T47D (cell line): ENCODE results near the gene SNAP91.
"Not testable (repeated sequence)": the region's sequence is repeated elsewhere in the genome, so short reads cannot be mapped to it uniquely, and the experiment has no call there.

Experiments
- DNase-seq, 2 experiments: peaks; one replicate each; pipeline versions ENCODE4 v3.0.0 to v3.0.0-alpha.2; 2011 to 2012; ENCODE audit warnings: low read depth in 1 of 2, low spot score in 1 of 2
- JUND ChIP-seq: IDR thresholded peaks from 2 replicates; pipeline ENCODE4 v1.6.1; 2012; ENCODE audit warnings: low read depth
- in situ Hi-C: cut with HindIII; loops from 2 replicates; pipeline ENCODE4 v1.10.0; 2016; ENCODE audit warnings: low sequenced_read_pairs, low pct_unique_long_range_greater_than_20kb

SNAP91 gene

DNA sequence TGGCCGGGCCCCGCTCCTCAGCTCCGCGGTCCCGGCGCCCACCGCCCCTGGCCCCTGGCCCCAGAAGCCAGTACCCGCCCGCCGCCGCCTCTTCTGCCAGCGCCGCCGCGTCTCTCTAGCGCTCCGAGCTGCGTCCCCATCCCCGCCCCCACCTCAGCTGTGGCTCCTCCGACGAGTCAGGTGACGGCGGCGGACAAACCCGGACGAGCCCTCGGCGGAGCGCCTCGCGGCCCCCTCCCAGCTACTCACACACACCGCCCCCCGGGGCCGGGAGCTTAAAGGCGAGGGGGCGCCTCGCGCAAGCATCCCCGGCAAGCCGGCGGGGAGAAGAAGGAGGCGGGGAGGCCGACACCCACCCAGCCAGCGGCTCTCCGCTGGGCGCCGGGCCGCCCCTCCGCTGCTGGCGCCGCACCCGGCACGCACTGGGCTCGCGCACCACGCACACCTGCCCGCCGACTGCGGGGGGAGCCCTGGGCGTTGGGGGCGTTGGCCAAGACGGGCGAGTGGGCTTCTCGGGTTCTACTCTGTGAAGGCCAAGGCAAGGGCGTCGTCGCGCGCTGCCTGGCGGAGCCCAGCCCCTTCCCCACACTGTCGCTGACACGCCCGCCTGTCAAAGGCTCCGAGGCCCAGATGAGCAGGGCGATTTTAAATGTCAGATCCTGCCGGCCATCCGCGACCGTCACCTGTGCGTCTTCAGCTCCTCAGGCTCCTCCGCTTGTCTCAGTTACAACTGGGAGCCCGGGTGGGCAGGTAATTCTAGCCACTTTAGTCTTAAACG is at the start of gene SNAP91:
SNAP91 (minus strand) TSS at position 132 of the 778 bp plus-strand sequence. CDS start 1,174 bp downstream, outside the sequence.
- DNase-seq, result no peak
- in situ Hi-C loops, result no loop called here

GRCh38 chr6:83758533-83758932 is 49.6 kb upstream of the SNAP91 start:
- no peak for DNase-seq
- in situ Hi-C loops, result no loop called here
- TF ChIP-seq JUND, result no peak

More for the DNA sequence above, at the start of gene SNAP91:
- TF ChIP-seq JUND, result no peak

GRCh38 chr6:83757021-83757420 is 48.1 kb upstream of the SNAP91 start:
- in situ Hi-C loops, result no loop called here
- DNase-seq, result no peak
- no peak for TF ChIP-seq JUND

- no peak for DNase-seq
- TF ChIP-seq JUND, result no peak
- in situ Hi-C loops, result no loop called here
These were observed 47.7 kb upstream of the SNAP91 start for GRCh38 chr6:83756565-83756964.

DNA sequence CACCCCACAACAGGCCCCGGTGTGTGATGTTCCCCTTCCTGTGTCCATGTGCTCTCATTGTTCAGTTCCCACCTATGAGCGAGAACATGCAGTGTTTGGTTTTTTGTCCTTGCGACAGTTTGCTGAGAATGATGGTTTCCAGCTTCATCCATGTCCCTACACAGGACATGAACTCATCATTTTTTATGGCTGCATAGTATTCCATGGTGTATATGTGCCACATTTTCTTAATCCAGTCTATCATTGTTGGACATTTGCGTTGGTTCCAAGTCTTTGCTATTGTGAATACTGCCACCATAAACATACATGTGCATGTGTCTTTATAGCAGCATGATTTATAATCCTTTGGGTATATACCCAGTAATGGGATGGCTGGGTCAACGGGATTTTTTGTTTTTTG is 43.5 kb upstream of the SNAP91 start:
- DNase-seq, in situ Hi-C loops: not testable (repeated sequence)

GRCh38 chr6:83741089-83741488 is 32.2 kb upstream of the SNAP91 start:
- no peak for DNase-seq
- TF ChIP-seq JUND, result no peak
- in situ Hi-C loops, result no loop called here

DNA sequence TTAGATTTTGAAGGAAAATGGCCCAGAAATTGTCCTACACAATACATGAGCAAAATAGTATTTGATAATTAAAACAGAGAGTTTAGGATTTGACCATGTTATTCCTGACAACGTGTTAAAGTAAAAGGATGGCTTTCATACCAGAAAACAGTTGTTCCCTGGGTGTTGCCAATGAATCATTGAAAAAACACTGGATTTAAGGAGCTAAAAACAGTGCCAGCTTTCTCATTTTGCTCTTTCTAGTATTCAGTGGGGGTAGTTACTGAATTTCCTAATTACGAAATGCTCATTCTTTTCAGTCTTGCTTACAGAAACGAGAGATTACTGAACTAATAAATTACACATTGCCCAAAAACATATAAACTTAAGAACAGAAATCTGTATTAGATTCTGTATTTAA is 26.6 kb upstream of the SNAP91 start:
- DNase-seq, result no peak
- TF ChIP-seq JUND, result no peak
- in situ Hi-C loops, result no loop called here

GRCh38 chr6:83729871-83730270 is 21.0 kb upstream of the SNAP91 start:
- in situ Hi-C loops, result no loop called here
- no peak for TF ChIP-seq JUND
- DNase-seq, result no peak

DNA sequence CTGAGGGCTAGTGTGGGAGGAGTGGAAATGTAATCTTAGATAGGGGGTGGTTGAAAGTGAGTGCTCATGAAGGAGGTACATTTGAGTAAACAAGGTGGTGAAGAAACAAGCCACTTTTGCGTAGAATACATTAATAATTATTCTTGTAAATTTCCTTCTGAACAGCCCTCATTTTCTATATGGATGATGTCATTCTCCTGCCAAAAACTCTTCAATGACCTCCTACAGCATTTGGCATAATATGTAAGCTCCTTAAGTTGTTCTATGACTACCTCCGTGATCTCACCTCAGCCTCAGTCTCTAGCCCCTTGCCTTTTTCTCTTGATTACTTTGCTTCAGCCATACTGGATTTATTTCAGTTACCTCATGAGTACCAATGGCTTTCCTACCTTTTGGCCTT is 14.0 kb upstream of the SNAP91 start:
- TF ChIP-seq JUND, result no peak
- in situ Hi-C loops, result no loop called here
- no peak for DNase-seq

DNA sequence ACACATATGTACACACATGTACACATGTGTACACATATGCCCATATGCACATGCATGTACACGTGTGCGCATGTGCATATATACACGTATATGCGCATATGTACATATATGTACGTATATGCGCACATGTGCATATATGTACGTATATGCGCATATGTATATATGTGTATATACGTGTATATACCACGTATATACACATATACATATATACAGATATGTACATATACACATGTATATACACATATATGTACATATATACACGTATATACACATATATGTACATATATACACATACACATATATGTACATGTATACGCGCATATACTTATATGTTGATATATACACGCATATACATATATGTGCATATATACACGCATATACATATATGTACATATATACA is 8.9 kb upstream of the SNAP91 start:
- DNase-seq, result no peak
- in situ Hi-C loops, result no loop called here
- TF ChIP-seq JUND, result no peak

DNA sequence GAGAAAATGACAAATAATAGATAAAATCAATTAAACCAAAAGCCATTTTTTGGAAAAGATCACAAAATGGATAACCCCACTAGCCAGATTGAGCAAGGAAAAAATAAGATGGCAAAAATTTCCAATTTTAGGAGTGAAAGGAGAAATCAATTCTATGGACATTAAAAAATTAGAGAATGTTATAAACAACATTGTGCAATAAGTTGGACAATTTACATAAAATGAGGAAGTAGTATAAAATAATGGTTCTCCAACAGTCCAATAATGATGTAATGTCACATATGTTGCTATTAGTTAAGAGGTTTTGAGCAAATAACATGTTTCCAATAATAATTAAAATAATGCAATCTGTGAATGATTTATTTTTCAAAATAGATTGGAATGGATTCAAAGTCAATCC is 3.1 kb upstream of the SNAP91 start:
- in situ Hi-C loops, result no loop called here
- DNase-seq, result no peak
- no peak for TF ChIP-seq JUND

DNA sequence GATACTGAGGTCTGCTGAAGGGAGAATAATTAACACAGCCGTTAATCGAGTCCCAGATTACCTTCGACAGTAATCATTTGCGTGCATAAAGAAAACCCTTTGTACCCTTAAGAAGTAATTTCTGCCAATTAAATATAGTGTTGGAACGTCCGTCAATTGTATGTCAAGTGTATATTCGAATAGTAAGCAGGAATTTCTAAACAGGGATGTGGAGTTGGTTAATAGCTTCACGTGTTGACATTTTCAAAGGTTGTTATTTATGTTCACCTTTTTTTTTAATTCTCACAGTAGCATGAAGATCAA is 798 bp upstream of the SNAP91 start:
- no peak for TF ChIP-seq JUND
- in situ Hi-C loops, result no loop called here
- no peak for DNase-seq

DNA sequence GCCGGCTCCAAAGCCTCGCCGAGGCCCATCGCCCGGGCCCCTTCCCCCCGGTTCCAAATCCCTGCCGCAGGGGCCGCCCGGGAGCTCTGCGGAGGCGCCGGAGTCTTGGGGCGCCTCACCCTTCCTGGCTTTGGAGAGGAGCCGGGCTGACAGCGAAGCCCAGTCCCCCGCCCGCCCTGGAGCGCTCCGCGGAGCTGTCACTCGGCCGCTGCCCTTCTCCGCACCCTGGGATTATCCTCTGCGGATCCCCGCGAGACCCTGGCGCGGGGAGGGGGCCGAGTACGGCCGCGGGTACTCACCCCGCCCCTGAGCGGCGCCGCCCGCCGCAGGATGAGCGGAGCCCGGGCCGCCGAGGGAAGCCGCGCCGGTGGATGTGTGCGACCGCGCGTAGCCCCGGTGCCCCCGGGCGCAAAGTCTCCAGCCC is 343 bp downstream of the SNAP91 start:
- DNase-seq, result no peak
- TF ChIP-seq JUND, result no peak
- in situ Hi-C loops, result no loop called here
